GM18505 (cell line): ENCODE data around the gene AGGF1.
A peak's percentile ranks its signal among the peaks of the same experiment; 100 is the strongest.
"Not testable (repeated sequence)": the region's sequence is repeated elsewhere in the genome, so short reads cannot be mapped to it uniquely, and the experiment has no call there.

Experiments used
- ATAC-seq: cut with Tn5 transposase; IDR thresholded peaks from one replicate; pipeline ENCODE4 v1.9.1; 2021; ENCODE audit not compliant: unreplicated experiment
- POLR2A ChIP-seq: IDR thresholded peaks from 4 replicates; pipeline ENCODE4 v1.6.1; 2011; ENCODE audit warnings: borderline replicate concordance; ENCODE audit not compliant: insufficient read depth, insufficient read length; ENCODE audit errors: extremely low read depth

The AGGF1 gene

GRCh38 chr5:77086368-77086688, 56.1 kb downstream of the AGGF1 start:
- TF ChIP-seq POLR2A = no peak
- ATAC-seq = no peak

- peak; percentile 36 for TF ChIP-seq POLR2A
- peak; percentile 71 for ATAC-seq
These were observed 56.7 kb downstream of the AGGF1 start, which contains the start of gene ZBED3 for GRCh38 chr5:77086689-77087483. ZBED3 (minus strand) TSS chr5:77087285; CDS start chr5:77077878, 9,407 bp downstream.

DNA sequence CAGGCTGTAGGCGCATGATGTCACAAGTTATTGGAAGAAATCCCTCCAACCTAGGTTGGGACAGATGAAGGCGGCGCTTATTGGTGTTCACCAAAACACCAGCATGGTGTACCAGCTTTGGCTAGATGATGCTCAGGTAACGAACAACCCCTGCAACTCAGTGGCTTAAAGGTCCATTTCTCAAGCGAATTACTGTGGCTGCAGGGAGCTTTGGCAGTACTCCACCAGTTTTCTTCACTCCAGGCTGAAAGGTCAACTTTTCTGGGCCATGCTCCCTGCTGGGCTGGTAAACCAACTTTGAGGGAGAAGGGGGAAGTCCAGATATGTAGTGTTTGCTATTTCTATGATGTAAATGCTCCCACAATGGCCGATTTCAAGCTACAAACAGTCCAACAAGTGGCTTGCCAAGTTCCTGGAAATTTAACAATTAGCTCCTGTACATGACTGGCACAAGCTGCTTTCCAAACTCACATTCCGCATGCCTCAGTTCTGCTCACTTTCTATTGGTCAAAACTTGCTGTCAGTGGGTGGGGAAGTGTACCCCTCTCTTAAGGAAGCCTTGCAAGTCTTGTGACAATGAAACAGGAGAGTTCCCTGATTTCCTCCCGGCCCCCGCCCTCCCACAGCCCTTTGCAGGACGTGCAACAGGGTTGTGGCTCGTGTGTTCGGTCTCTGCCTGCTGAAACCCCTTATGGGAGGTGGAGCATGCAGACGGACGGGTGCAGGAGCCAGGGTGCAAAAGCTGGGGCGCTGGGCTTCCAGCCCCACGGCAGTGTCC, 57.5 kb downstream of the AGGF1 start:
- TF ChIP-seq POLR2A = no peak
- ATAC-seq = peak; percentile 10

DNA sequence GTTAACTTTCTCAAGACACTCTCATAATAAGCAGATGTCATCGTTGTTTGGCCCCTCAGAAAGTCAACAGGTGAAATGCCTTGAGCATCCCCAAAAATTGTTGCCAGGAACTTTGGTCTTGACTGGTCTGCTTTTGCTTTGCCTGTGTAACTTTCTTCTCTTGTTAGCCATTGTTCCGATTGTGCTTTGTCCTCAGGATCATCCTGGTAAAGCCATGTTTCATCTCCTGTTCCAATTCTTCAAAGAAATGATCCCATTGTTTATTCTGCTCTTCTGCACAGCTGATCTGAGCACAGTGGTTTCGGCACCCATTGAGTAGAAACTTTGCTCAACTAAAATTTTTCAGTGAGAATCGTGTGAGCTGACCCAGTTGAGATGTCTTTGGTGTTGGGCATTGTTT, 65.0 kb downstream of the AGGF1 start:
- TF ChIP-seq POLR2A = no peak
- no peak for ATAC-seq

GRCh38 chr5:77101298-77101697, 71.1 kb downstream of the AGGF1 start:
- no peak for ATAC-seq
- no peak for TF ChIP-seq POLR2A

GRCh38 chr5:77102549-77102948, 72.3 kb downstream of the AGGF1 start:
- TF ChIP-seq POLR2A = no peak
- ATAC-seq = no peak

- TF ChIP-seq POLR2A = no peak
- ATAC-seq = no peak
These were observed 73.3 kb downstream of the AGGF1 start for GRCh38 chr5:77103457-77103856.

GRCh38 chr5:77104813-77105212, 74.6 kb downstream of the AGGF1 start:
- no peak for ATAC-seq
- no peak for TF ChIP-seq POLR2A

- ATAC-seq = not testable (repeated sequence)
These were observed 76.8 kb downstream of the AGGF1 start for GRCh38 chr5:77107035-77107434.
